Measurements from ENCODE around the gene FRMD4A.

DNA sequence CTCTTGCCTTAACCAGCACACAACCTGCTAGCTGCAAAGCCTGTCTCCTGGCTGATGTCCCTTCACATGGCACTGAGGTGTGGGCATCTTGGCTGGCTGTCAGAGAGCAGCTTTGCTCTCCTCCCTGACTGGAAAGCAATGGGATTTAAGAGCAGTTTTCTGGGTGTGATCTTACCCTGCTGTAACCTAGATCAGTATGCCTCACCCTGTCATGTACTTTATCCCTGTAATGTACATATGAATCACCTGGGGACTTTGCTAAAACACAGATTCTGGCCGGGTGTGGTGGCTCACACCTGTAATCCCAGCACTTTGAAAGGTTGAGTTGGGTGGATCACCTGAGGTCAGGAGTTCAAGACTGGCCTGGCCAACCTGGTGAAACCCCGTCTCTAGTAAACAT lies 209.9 kb downstream of the FRMD4A start:
- TF ChIP-seq, protein P1, sequence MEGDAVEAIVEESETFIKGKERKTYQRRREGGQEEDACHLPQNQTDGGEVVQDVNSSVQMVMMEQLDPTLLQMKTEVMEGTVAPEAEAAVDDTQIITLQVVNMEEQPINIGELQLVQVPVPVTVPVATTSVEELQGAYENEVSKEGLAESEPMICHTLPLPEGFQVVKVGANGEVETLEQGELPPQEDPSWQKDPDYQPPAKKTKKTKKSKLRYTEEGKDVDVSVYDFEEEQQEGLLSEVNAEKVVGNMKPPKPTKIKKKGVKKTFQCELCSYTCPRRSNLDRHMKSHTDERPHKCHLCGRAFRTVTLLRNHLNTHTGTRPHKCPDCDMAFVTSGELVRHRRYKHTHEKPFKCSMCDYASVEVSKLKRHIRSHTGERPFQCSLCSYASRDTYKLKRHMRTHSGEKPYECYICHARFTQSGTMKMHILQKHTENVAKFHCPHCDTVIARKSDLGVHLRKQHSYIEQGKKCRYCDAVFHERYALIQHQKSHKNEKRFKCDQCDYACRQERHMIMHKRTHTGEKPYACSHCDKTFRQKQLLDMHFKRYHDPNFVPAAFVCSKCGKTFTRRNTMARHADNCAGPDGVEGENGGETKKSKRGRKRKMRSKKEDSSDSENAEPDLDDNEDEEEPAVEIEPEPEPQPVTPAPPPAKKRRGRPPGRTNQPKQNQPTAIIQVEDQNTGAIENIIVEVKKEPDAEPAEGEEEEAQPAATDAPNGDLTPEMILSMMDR (IDR thresholded peaks at IDR 0.05), result no peak
- TF ChIP-seq POLR2A (IDR thresholded peaks at IDR 0.05), result no peak

Measured in testis (tissue), 2 donors.